ENCODE measurements around the gene RIMS4.

Gene RIMS4

GRCh38 chr20:44750081-44750805 lies 60.1 kb downstream of the RIMS4 start:
- Histone ChIP-seq H3K4me1 (peaks cover 4% of the 10 kb centered on the region), H3K27me3 (ENCODE audit: control insufficient read depth, insufficient read depth, low read length) (no peaks in the 10 kb centered on the region), H2AFZ (peak overlapping the region; percentile 12), H3K9me3 (ENCODE audit: control insufficient read depth, low read length) (no peaks in the 10 kb centered on the region), H3K4me2 (ENCODE audit: low read length) (no peak overlapping the region), H3K27ac (no peak overlapping the region), H3K36me3 (ENCODE audit: control insufficient read depth, insufficient read depth, low read length) (no peaks in the 10 kb centered on the region), H3K4me3 (ENCODE audit: low read depth, low read length) (no peak overlapping the region), H3K9ac (no peak overlapping the region), H3K79me2 (no peaks in the 10 kb centered on the region)
- TF ChIP-seq CTCF (IDR thresholded peaks at IDR 0.05), result peak; percentile 9

GRCh38 chr20:44748005-44748370 lies 62.4 kb downstream of the RIMS4 start:
- H3K9me3 ChIP-seq (ENCODE audit: control insufficient read depth, low read length), result no peaks in the 10 kb centered on the region
- no peak overlapping the region for H3K9ac ChIP-seq
- TF ChIP-seq CTCF (IDR thresholded peaks at IDR 0.05), result no peak

GRCh38 chr20:44747166-44748004 lies 63.0 kb downstream of the RIMS4 start:
- TF ChIP-seq CTCF (IDR thresholded peaks at IDR 0.05), result peak; percentile 61
- Histone ChIP-seq H3K4me3 (ENCODE audit: low read depth, low read length) (no peak overlapping the region), H3K9ac (no peak overlapping the region), H2AFZ (no peak overlapping the region), H3K4me2 (ENCODE audit: low read length) (peak overlapping the region; percentile 8), H3K4me1 (peaks cover 4% of the 10 kb centered on the region), H3K36me3 (ENCODE audit: control insufficient read depth, insufficient read depth, low read length) (no peaks in the 10 kb centered on the region), H3K9me3 (ENCODE audit: control insufficient read depth, low read length) (no peaks in the 10 kb centered on the region), H3K27me3 (ENCODE audit: control insufficient read depth, insufficient read depth, low read length) (no peaks in the 10 kb centered on the region), H3K27ac (peak overlapping the region; percentile 41), H3K79me2 (no peaks in the 10 kb centered on the region)

More at GRCh38 chr20:44748005-44748370, 62.4 kb downstream of the RIMS4 start:
- Histone ChIP-seq H3K4me2 (ENCODE audit: low read length) (no peak overlapping the region), H3K79me2 (no peaks in the 10 kb centered on the region), H3K36me3 (ENCODE audit: control insufficient read depth, insufficient read depth, low read length) (no peaks in the 10 kb centered on the region), H3K4me1 (peaks cover 4% of the 10 kb centered on the region), H3K27ac (no peak overlapping the region), H3K4me3 (ENCODE audit: low read depth, low read length) (no peak overlapping the region), H3K27me3 (ENCODE audit: control insufficient read depth, insufficient read depth, low read length) (no peaks in the 10 kb centered on the region), H2AFZ (no peak overlapping the region)

GRCh38 chr20:44746367-44747165 lies 63.8 kb downstream of the RIMS4 start:
- H3K9ac ChIP-seq, result no peak overlapping the region
- no peak overlapping the region for H3K27ac ChIP-seq
- H3K79me2 ChIP-seq, result no peaks in the 10 kb centered on the region
- H3K4me3 ChIP-seq (ENCODE audit: low read depth, low read length), result peak overlapping the region; percentile 46
- H3K27me3 ChIP-seq (ENCODE audit: control insufficient read depth, insufficient read depth, low read length), result no peaks in the 10 kb centered on the region
- H3K4me1 ChIP-seq, result peaks cover 4% of the 10 kb centered on the region
- peak overlapping the region; percentile 81 for H3K4me2 ChIP-seq (ENCODE audit: low read length)
- H2AFZ ChIP-seq, result peak overlapping the region; percentile 76
- H3K9me3 ChIP-seq (ENCODE audit: control insufficient read depth, low read length), result no peaks in the 10 kb centered on the region
- H3K36me3 ChIP-seq (ENCODE audit: control insufficient read depth, insufficient read depth, low read length), result no peaks in the 10 kb centered on the region
- no peak for TF ChIP-seq CTCF (IDR thresholded peaks at IDR 0.05)

All from parathyroid adenoma (tissue), 2 donors.